K562 (cell line): Measurements from ENCODE around the gene HOGA1. TPM values are rescaled to one million over a fixed set of nuclear protein-coding genes. Genes with fewer than 3 reads are reported as not detected.

Experiments
- EP400 ChIP-seq: fragments of 450-650 bp; IDR thresholded peaks from 2 replicates; pipeline ENCODE4 v1.6.1; 2017; ENCODE audit warnings: antibody characterized with exemption, mild to moderate bottlenecking, moderate library complexity
- ETV5 ChIP-seq: sonication (generic); formaldehyde crosslinking; IDR thresholded peaks from 2 replicates; pipeline ENCODE4 v1.4.0; 2020; ENCODE audit warnings: low read depth, mild to moderate bottlenecking, missing genetic modification reagents
- GABPA ChIP-seq: fragments of 200-800 bp; sonication (Bioruptor generic); conservative IDR thresholded peaks from 2 replicates; pipeline ENCODE4 v1.6.1; 2016; ENCODE audit warnings: low read depth, missing genetic modification characterization, missing compliant biosample characterization
- HDAC2 ChIP-seq: fragments of 450-650 bp; IDR thresholded peaks from 2 replicates; pipeline ENCODE4 v1.6.1; 2016; ENCODE audit warnings: mild to moderate bottlenecking
- KLF13 ChIP-seq: fragments of 450-650 bp; IDR thresholded peaks from 2 replicates; pipeline ENCODE4 v1.6.1; 2016; ENCODE audit warnings: missing genetic modification characterization, low read depth, mild to moderate bottlenecking, missing compliant biosample characterization, moderate library complexity, borderline replicate concordance
- MAFG ChIP-seq: fragments of 450-650 bp; conservative IDR thresholded peaks from 2 replicates; pipeline ENCODE4 v1.6.1; 2016; ENCODE audit warnings: missing genetic modification characterization, missing compliant biosample characterization
- MCM5 ChIP-seq: fragments of 450-650 bp; IDR thresholded peaks from 2 replicates; pipeline ENCODE4 v1.6.1; 2016; ENCODE audit warnings: low read depth
- POLR2G ChIP-seq: fragments of 200-400 bp; formaldehyde crosslinking; IDR thresholded peaks from 2 replicates; pipeline ENCODE4 v1.6.1; 2017; ENCODE audit warnings: low read depth, mild to moderate bottlenecking, antibody characterized with exemption, low read length, moderate library complexity
- RBBP5 ChIP-seq: fragments of 200-600 bp; sonication (generic); IDR thresholded peaks from 2 replicates; pipeline ENCODE4 v1.6.1; 2012; ENCODE audit warnings: borderline replicate concordance, mild to moderate bottlenecking, low read length, control low read depth, inconsistent platforms; ENCODE audit not compliant: insufficient read depth, poor library complexity, severe bottlenecking
- RBFOX2 ChIP-seq: fragments of 200-400 bp; formaldehyde crosslinking; IDR thresholded peaks from 2 replicates; pipeline ENCODE4 v1.6.1; 2017; ENCODE audit warnings: low read depth, mild to moderate bottlenecking, low read length, moderate library complexity
- SMARCA5 ChIP-seq: fragments of 450-650 bp; IDR thresholded peaks from 2 replicates; pipeline ENCODE4 v1.6.1; 2016
- SP2 ChIP-seq: IDR thresholded peaks from 2 replicates; pipeline ENCODE4 v1.6.1; 2011; ENCODE audit warnings: mild to moderate bottlenecking, low read depth, low read length, moderate library complexity; ENCODE audit not compliant: poor library complexity, severe bottlenecking; ENCODE audit errors: extremely low read depth
- ZNF3 ChIP-seq: fragments of 250-450 bp; sonication (Bioruptor Pico); IDR thresholded peaks from 2 replicates; pipeline ENCODE4 v1.5.0; 2021; ENCODE audit warnings: mild to moderate bottlenecking, moderate library complexity
- ZNF41 ChIP-seq: fragments of 250-450 bp; sonication (Bioruptor Pico); conservative IDR thresholded peaks from 2 replicates; pipeline ENCODE4 v1.4.0; 2020; ENCODE audit warnings: mild to moderate bottlenecking
- polyA plus RNA-seq, 8 experiments: library from polyadenylated mRNA; depleted of rRNA in 4 of 8; stranded (reverse) in 5 of 8; unstranded in 3 of 8; fragments of >200 nt; fragmentation: Nextera tagmentation in 2 of 8; fragmentation: Illumina TruSeq in 1 of 8; extraction: Ambion mirVana in 2 of 8; extraction: Trizol in 1 of 8; gene quantifications; 2 replicates each; pipeline versions ENCODE4 v1.2.1 to v1.2.3, GENCODE V29; 2011 to 2014; ENCODE audit warnings: inconsistent platforms in 1 of 8, missing spikeins in 1 of 8
- total RNA-seq, 7 experiments: library from RNA; depleted of rRNA in 6 of 7; stranded (reverse); fragments of >200 nt in 6 of 7; fragmentation: Illumina TruSeq in 2 of 7; extraction: Trizol in 2 of 7; gene quantifications; 2 replicates each; pipeline versions ENCODE4 v1.2.1 to v1.2.3, GENCODE V29; 2011 to 2021; ENCODE audit warnings: low replicate concordance in 1 of 7
- TF ChIP-seq, protein P1 (sequence below): sonication (generic); formaldehyde crosslinking; IDR thresholded peaks from 2 replicates; pipeline ENCODE4 v1.8.1; 2022; ENCODE audit warnings: missing genetic modification reagents
- TF ChIP-seq, protein P2 (sequence below): sonication (generic); formaldehyde crosslinking; IDR thresholded peaks from 2 replicates; pipeline ENCODE4 v1.8.0; 2022; ENCODE audit warnings: mild to moderate bottlenecking, missing genetic modification reagents
- TF ChIP-seq, protein P3 (sequence below): sonication (generic); formaldehyde crosslinking; IDR thresholded peaks from 2 replicates; pipeline ENCODE4 v1.8.1; 2023; ENCODE audit warnings: mild to moderate bottlenecking, missing genetic modification reagents
- TF ChIP-seq, protein P4 (sequence below): fragments of 450-650 bp; IDR thresholded peaks from 2 replicates; pipeline ENCODE4 v1.6.1; 2016

HOGA1 gene
- total and polyA plus RNA-seq, 9 of the 15 experiments (the other 6 are each of a cell fraction or from before 2014, with no cell fraction given), result not detected

DNA sequence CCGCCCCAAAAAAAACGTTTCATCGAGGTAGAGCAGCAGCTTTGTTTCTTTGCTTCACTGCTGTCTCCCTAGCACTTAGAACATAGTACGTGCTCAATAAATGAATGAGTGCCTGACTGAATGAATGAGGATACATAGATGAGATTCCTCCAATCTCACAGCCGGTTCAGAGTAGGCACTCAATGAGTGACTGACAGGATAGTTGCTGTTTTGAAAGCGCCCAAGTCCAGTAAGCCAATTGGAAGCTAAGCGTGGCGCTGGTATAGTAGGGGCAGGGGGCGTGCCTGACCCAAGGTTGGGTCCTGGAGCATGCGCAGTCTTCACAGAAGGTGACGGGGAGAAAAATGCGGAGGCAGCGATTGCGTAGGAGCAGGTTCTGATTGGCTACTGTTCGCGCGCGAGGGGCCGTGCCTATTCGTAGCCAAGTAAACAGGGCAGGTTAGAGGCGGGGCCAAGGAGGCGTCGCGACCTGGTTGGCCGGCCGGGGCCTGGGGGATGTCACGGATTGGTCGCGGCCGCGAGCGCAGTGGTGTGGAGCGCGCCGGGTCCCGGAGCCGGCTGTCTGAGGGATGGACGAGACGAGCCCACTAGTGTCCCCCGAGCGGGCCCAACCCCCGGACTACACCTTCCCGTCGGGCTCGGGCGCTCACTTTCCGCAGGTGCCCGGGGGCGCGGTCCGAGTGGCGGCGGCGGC, 56.1 kb downstream of the HOGA1 start, which contains the start of gene PI4K2A (continued):
- 0 out of 2 replicates have a peak, but pooled peaks have one; percentile 53 for TF ChIP-seq ZNF3
- TF ChIP-seq, protein P1, sequence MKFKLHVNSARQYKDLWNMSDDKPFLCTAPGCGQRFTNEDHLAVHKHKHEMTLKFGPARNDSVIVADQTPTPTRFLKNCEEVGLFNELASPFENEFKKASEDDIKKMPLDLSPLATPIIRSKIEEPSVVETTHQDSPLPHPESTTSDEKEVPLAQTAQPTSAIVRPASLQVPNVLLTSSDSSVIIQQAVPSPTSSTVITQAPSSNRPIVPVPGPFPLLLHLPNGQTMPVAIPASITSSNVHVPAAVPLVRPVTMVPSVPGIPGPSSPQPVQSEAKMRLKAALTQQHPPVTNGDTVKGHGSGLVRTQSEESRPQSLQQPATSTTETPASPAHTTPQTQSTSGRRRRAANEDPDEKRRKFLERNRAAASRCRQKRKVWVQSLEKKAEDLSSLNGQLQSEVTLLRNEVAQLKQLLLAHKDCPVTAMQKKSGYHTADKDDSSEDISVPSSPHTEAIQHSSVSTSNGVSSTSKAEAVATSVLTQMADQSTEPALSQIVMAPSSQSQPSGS, result no peak
- TF ChIP-seq RBFOX2, result peak; percentile 81
- TF ChIP-seq, protein P2, sequence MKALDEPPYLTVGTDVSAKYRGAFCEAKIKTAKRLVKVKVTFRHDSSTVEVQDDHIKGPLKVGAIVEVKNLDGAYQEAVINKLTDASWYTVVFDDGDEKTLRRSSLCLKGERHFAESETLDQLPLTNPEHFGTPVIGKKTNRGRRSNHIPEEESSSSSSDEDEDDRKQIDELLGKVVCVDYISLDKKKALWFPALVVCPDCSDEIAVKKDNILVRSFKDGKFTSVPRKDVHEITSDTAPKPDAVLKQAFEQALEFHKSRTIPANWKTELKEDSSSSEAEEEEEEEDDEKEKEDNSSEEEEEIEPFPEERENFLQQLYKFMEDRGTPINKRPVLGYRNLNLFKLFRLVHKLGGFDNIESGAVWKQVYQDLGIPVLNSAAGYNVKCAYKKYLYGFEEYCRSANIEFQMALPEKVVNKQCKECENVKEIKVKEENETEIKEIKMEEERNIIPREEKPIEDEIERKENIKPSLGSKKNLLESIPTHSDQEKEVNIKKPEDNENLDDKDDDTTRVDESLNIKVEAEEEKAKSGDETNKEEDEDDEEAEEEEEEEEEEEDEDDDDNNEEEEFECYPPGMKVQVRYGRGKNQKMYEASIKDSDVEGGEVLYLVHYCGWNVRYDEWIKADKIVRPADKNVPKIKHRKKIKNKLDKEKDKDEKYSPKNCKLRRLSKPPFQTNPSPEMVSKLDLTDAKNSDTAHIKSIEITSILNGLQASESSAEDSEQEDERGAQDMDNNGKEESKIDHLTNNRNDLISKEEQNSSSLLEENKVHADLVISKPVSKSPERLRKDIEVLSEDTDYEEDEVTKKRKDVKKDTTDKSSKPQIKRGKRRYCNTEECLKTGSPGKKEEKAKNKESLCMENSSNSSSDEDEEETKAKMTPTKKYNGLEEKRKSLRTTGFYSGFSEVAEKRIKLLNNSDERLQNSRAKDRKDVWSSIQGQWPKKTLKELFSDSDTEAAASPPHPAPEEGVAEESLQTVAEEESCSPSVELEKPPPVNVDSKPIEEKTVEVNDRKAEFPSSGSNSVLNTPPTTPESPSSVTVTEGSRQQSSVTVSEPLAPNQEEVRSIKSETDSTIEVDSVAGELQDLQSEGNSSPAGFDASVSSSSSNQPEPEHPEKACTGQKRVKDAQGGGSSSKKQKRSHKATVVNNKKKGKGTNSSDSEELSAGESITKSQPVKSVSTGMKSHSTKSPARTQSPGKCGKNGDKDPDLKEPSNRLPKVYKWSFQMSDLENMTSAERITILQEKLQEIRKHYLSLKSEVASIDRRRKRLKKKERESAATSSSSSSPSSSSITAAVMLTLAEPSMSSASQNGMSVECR (CRISPR knock-in tag), result peak; percentile 39; the same call in 1 of the 2 replicates
- peak; percentile 46 for TF ChIP-seq SP2
- TF ChIP-seq, protein P3, sequence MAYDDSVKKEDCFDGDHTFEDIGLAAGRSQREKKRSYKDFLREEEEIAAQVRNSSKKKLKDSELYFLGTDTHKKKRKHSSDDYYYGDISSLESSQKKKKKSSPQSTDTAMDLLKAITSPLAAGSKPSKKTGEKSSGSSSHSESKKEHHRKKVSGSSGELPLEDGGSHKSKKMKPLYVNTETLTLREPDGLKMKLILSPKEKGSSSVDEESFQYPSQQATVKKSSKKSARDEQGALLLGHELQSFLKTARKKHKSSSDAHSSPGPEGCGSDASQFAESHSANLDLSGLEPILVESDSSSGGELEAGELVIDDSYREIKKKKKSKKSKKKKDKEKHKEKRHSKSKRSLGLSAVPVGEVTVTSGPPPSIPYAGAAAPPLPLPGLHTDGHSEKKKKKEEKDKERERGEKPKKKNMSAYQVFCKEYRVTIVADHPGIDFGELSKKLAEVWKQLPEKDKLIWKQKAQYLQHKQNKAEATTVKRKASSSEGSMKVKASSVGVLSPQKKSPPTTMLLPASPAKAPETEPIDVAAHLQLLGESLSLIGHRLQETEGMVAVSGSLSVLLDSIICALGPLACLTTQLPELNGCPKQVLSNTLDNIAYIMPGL (CRISPR knock-in tag), result no peak
- 0 out of 2 replicates have a peak, but pooled peaks have one; percentile 20 for TF ChIP-seq EP400
- peak; percentile 40; the same call in 1 of the 2 replicates for TF ChIP-seq KLF13
- peak; percentile 74; the same call in 1 of the 2 replicates for TF ChIP-seq HDAC2
- no peak for TF ChIP-seq MCM5
- TF ChIP-seq GABPA (tag), result 0 out of 2 replicates have a peak, but pooled peaks have one; percentile 3
- TF ChIP-seq MAFG (tag), result peak; percentile 65
- peak; percentile 81 for TF ChIP-seq POLR2G
- 0 out of 2 replicates have a peak, but pooled peaks have one; percentile 34 for TF ChIP-seq SMARCA5
- TF ChIP-seq, protein P4, sequence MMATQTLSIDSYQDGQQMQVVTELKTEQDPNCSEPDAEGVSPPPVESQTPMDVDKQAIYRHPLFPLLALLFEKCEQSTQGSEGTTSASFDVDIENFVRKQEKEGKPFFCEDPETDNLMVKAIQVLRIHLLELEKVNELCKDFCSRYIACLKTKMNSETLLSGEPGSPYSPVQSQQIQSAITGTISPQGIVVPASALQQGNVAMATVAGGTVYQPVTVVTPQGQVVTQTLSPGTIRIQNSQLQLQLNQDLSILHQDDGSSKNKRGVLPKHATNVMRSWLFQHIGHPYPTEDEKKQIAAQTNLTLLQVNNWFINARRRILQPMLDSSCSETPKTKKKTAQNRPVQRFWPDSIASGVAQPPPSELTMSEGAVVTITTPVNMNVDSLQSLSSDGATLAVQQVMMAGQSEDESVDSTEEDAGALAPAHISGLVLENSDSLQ, result peak; percentile 96
- TF ChIP-seq RBBP5, result peak; percentile 68
- TF ChIP-seq ZNF41 (CRISPR knock-in tag), result no peak
- no peak for TF ChIP-seq ETV5
